D341Med (cell line): ENCODE measurements around the gene ERVMER34-1.
A peak's percentile ranks its signal among the peaks of the same experiment; 100 is the strongest.

Source experiments
- DNase-seq: peaks from one replicate; pipeline ENCODE4 v3.0.0; 2012; ENCODE audit warnings: low spot score

ERVMER34-1 gene

GRCh38 chr4:52718123-52718522 is 33.1 kb downstream of the ERVMER34-1 start:
- no peak for DNase-seq

- peak; percentile 41 for DNase-seq
Observed at GRCh38 chr4:52716364-52717151, 34.7 kb downstream of the ERVMER34-1 start.

GRCh38 chr4:52715914-52716313 is 35.3 kb downstream of the ERVMER34-1 start:
- no peak for DNase-seq

- no peak for DNase-seq
Observed at GRCh38 chr4:52715255-52715897, 35.8 kb downstream of the ERVMER34-1 start.

GRCh38 chr4:52714597-52715254 is 36.5 kb downstream of the ERVMER34-1 start:
- no peak for DNase-seq

- DNase-seq = no peak
Observed at GRCh38 chr4:52713456-52713937, 37.7 kb downstream of the ERVMER34-1 start.

GRCh38 chr4:52712251-52713130 is 38.7 kb downstream of the ERVMER34-1 start:
- peak; percentile 86 for DNase-seq

- DNase-seq = no peak
Observed at GRCh38 chr4:52711834-52712250, 39.4 kb downstream of the ERVMER34-1 start.

GRCh38 chr4:52711272-52711671 is 40.0 kb downstream of the ERVMER34-1 start:
- DNase-seq = no peak

- no peak for DNase-seq
Observed at GRCh38 chr4:52709155-52709554, 42.1 kb downstream of the ERVMER34-1 start.

- no peak for DNase-seq
Observed at GRCh38 chr4:52704661-52705060, 46.6 kb downstream of the ERVMER34-1 start.

GRCh38 chr4:52704133-52704532 is 47.1 kb downstream of the ERVMER34-1 start:
- DNase-seq = no peak

GRCh38 chr4:52701207-52701606 is 50.0 kb downstream of the ERVMER34-1 start:
- no peak for DNase-seq

- DNase-seq = no peak
Observed at GRCh38 chr4:52694936-52695335, 56.3 kb downstream of the ERVMER34-1 start.

GRCh38 chr4:52693492-52693891 is 57.7 kb downstream of the ERVMER34-1 start:
- no peak for DNase-seq
